Stimulated activated naive CD4-positive, alpha-beta T cell treated with Interleukin-2 at 50 U/mL for 16 hours (primary cell): ENCODE results near the gene HNRNPL.
"Not testable (repeated sequence)": the region's sequence is repeated elsewhere in the genome, so short reads cannot be mapped to it uniquely, and the experiment has no call there.

ENCODE experiments used
- DNase-seq: peaks from one replicate; lab custom pipeline; 2025; lab: John Stamatoyannopoulos, UW

Gene HNRNPL

GRCh38 chr19:38801359-38802095 lies 48.3 kb downstream of the HNRNPL start:
- no peak for DNase-seq

GRCh38 chr19:38800577-38801347 lies 49.0 kb downstream of the HNRNPL start:
- no peak for DNase-seq

- no peak for DNase-seq
These were observed 50.7 kb downstream of the HNRNPL start for GRCh38 chr19:38799104-38799503.

- DNase-seq, result not testable (repeated sequence)
These were observed 52.0 kb downstream of the HNRNPL start for GRCh38 chr19:38797781-38798180.

GRCh38 chr19:38796154-38796553 lies 53.6 kb downstream of the HNRNPL start:
- no peak for DNase-seq

GRCh38 chr19:38795549-38795948 lies 54.2 kb downstream of the HNRNPL start:
- no peak for DNase-seq

- DNase-seq, result no peak
These were observed 56.1 kb downstream of the HNRNPL start for GRCh38 chr19:38793671-38794070.

- no peak for DNase-seq
These were observed 56.6 kb downstream of the HNRNPL start for GRCh38 chr19:38793177-38793576.

GRCh38 chr19:38792250-38793111 lies 57.3 kb downstream of the HNRNPL start:
- DNase-seq, result no peak

- DNase-seq, result not testable (repeated sequence)
These were observed 58.2 kb downstream of the HNRNPL start for GRCh38 chr19:38791451-38792064.

GRCh38 chr19:38790507-38791403 lies 59.0 kb downstream of the HNRNPL start:
- not testable (repeated sequence) for DNase-seq

GRCh38 chr19:38788478-38789243 lies 61.1 kb downstream of the HNRNPL start, which contains the start of gene LGALS7B:
LGALS7B (plus strand) TSS chr19:38789200; CDS start chr19:38789227, 27 bp downstream.
- DNase-seq, result no peak

GRCh38 chr19:38786572-38787265 lies 63.1 kb downstream of the HNRNPL start:
- DNase-seq, result no peak
